HL-60 (cell line): ENCODE measurements around the gene ARHGEF17.

ENCODE experiments used
- DNase-seq, 2 experiments: peaks; one replicate each; pipeline ENCODE4 v3.0.0-alpha.2; 2010 to 2020; ENCODE audit warnings: low read depth in 1 of 2, low spot score in 1 of 2
- H3K27ac ChIP-seq: fragments of 250-450 bp; sonication (Bioruptor Pico); replicated peaks from 2 replicates; pipeline ENCODE4 v1.5.1; 2020; ENCODE audit warnings: mild to moderate bottlenecking, moderate library complexity
- H3K27me3 ChIP-seq: fragments of 250-450 bp; sonication (Bioruptor Pico); 2 replicates; pipeline ENCODE4 v1.5.1; 2021; ENCODE audit warnings: mild to moderate bottlenecking, moderate library complexity; ENCODE audit not compliant: insufficient read depth, poor library complexity, severe bottlenecking
- H3K4me3 ChIP-seq: replicated peaks from 2 replicates; pipeline ENCODE4 v1.5.1; 2011; ENCODE audit warnings: mild to moderate bottlenecking, control low read depth, low read length; ENCODE audit not compliant: insufficient read depth
- GABPA ChIP-seq: IDR thresholded peaks from 2 replicates; pipeline ENCODE4 v1.6.1; 2012; ENCODE audit warnings: low read depth
- POLR2AphosphoS5 ChIP-seq: IDR thresholded peaks from 2 replicates; pipeline ENCODE4 v1.6.1; 2012; ENCODE audit warnings: low read depth
- SPI1 ChIP-seq: IDR thresholded peaks from 2 replicates; pipeline ENCODE4 v1.6.1; 2012; ENCODE audit warnings: low read depth, mild to moderate bottlenecking, borderline replicate concordance
- TF ChIP-seq, protein P1 (sequence below): IDR thresholded peaks from 2 replicates; pipeline ENCODE4 v1.6.1; 2012; ENCODE audit warnings: low read depth; ENCODE audit not compliant: insufficient replicate concordance
- TF ChIP-seq, protein P2 (sequence below): IDR thresholded peaks from one replicate; pipeline ENCODE4 v1.5.1; 2011; ENCODE audit warnings: low read length, control low read depth, inconsistent platforms; ENCODE audit not compliant: insufficient read depth

ARHGEF17 gene

DNA sequence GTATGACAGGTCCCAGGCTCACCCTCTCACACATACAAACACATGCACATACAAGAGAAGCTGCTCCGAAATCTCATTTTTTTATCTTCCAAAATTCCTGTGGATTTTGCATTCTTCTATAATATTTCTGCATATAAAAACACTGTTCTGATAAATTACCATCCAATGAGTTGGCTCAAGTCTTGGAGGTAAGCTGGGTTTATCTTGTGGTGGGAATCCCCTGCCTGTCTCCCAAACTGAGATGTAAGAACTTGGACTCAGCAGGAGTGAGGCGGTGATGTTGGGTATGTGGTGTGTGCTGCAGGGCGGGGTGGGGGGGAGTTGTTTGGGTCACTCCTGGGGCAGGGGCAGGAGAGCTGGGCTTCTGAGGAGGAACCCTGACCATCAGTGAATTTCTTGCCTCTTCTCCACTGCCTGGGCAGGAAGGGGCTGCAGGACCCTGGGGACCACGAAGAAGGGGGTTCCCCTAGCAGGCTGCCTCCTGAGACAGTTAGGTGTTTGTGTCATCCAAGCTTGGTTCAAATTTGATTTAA, 42.7 kb upstream of the ARHGEF17 start:
- DNase-seq: no peak
- TF ChIP-seq GABPA: no peak
- TF ChIP-seq, protein P1, sequence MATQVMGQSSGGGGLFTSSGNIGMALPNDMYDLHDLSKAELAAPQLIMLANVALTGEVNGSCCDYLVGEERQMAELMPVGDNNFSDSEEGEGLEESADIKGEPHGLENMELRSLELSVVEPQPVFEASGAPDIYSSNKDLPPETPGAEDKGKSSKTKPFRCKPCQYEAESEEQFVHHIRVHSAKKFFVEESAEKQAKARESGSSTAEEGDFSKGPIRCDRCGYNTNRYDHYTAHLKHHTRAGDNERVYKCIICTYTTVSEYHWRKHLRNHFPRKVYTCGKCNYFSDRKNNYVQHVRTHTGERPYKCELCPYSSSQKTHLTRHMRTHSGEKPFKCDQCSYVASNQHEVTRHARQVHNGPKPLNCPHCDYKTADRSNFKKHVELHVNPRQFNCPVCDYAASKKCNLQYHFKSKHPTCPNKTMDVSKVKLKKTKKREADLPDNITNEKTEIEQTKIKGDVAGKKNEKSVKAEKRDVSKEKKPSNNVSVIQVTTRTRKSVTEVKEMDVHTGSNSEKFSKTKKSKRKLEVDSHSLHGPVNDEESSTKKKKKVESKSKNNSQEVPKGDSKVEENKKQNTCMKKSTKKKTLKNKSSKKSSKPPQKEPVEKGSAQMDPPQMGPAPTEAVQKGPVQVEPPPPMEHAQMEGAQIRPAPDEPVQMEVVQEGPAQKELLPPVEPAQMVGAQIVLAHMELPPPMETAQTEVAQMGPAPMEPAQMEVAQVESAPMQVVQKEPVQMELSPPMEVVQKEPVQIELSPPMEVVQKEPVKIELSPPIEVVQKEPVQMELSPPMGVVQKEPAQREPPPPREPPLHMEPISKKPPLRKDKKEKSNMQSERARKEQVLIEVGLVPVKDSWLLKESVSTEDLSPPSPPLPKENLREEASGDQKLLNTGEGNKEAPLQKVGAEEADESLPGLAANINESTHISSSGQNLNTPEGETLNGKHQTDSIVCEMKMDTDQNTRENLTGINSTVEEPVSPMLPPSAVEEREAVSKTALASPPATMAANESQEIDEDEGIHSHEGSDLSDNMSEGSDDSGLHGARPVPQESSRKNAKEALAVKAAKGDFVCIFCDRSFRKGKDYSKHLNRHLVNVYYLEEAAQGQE: no peak
- no peak overlapping the region for H3K27ac ChIP-seq
- no peak overlapping the region for H3K4me3 ChIP-seq
- H3K27me3 ChIP-seq: no peaks in the 10 kb centered on the region

DNA sequence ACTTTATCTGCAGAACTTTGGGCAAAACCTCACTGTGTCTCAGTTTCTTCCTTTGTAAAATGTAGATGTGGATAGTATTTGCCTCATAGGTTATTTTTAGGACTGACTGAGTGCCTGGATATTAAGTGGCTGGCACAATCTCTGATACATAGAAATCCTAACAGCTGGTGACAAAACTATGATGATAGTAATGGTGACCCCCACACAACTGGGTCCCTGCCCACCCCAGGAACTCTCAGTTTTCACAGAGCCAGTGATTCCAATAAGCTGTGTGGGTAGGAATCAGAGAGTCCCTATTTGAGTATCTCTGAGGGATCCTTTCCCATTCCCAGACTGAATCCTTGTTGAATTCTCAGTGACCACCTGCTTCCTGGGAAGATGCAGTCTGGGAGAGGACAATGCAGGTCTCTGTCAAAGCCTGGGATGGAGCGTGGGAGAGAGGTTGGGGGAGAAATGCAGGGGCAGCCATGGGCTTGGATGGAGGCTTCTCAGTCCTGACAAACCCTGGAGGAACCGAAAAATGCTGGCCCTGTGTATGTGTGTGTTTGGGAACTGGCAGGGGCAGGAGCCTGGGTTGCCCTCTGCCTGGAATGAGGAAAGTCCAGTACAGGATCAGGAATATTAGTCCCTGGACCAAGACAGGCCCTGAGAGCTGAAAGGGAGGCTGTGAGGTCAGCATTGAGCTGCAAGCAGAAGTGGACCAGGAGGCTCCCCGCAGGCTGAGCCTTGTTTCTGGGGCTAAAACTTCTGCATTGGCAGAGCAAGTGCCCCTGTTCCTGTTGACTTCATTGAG, 42.0 kb upstream of the ARHGEF17 start:
- H3K27ac ChIP-seq: no peak overlapping the region
- no peak for DNase-seq

DNA sequence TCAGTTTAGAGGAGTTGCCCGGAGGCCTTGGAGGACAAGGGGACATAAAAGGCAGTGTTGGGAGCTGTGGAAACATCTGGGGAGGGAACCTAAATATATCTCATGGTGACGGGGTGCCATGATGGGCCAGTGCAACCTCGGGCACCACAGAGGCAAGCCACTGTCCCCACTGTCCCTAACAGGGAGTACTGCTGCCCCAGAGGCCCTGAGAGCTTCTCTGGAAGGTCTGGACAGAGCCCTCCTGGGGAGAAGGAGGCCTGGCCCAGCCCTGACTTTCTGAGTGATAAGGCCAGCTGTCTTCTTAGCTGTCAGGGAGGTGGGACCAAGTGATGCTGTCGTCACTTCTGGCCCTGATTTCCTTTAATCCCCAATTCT, 41.4 kb upstream of the ARHGEF17 start:
- no peak for DNase-seq
- H3K4me3 ChIP-seq: no peak overlapping the region
- H3K27me3 ChIP-seq: no peaks in the 10 kb centered on the region
- no peak overlapping the region for H3K27ac ChIP-seq
- TF ChIP-seq SPI1: no peak
- no peak for TF ChIP-seq POLR2AphosphoS5
- no peak for TF ChIP-seq GABPA
- TF ChIP-seq, protein P2, sequence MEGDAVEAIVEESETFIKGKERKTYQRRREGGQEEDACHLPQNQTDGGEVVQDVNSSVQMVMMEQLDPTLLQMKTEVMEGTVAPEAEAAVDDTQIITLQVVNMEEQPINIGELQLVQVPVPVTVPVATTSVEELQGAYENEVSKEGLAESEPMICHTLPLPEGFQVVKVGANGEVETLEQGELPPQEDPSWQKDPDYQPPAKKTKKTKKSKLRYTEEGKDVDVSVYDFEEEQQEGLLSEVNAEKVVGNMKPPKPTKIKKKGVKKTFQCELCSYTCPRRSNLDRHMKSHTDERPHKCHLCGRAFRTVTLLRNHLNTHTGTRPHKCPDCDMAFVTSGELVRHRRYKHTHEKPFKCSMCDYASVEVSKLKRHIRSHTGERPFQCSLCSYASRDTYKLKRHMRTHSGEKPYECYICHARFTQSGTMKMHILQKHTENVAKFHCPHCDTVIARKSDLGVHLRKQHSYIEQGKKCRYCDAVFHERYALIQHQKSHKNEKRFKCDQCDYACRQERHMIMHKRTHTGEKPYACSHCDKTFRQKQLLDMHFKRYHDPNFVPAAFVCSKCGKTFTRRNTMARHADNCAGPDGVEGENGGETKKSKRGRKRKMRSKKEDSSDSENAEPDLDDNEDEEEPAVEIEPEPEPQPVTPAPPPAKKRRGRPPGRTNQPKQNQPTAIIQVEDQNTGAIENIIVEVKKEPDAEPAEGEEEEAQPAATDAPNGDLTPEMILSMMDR: no peak
- TF ChIP-seq, protein P1: no peak

More for the DNA sequence above, 42.0 kb upstream of the ARHGEF17 start:
- no peak overlapping the region for H3K4me3 ChIP-seq
- TF ChIP-seq GABPA: no peak
- TF ChIP-seq, protein P2: no peak
- TF ChIP-seq, protein P1: no peak
- no peaks in the 10 kb centered on the region for H3K27me3 ChIP-seq
